Gastroesophageal sphincter (tissue), 3 donors: ENCODE data around the gene SRCIN1.

ENCODE experiments used
- EP300 ChIP-seq: sonication (generic); formaldehyde crosslinking; IDR thresholded peaks from one replicate; pipeline ENCODE4 v1.6.1; 2017; ENCODE audit warnings: antibody characterized with exemption, mild to moderate bottlenecking
- POLR2A ChIP-seq, 2 donors: fragments of 450-650 bp; IDR thresholded peaks; one replicate each; pipeline ENCODE4 v1.6.1; 2017; ENCODE audit warnings: antibody characterized with exemption in 2 of 2, mild to moderate bottlenecking in 2 of 2, moderate library complexity in 1 of 2
- POLR2AphosphoS5 ChIP-seq: sonication (generic); formaldehyde crosslinking; IDR thresholded peaks from one replicate; pipeline ENCODE4 v1.6.1; 2017; ENCODE audit warnings: antibody characterized with exemption
- TF ChIP-seq, protein P1 (sequence below), 4 experiments: fragments of 200-600 bp in 2 of 4; fragments of 450-650 bp in 2 of 4; sonication (generic) in 1 of 4; IDR thresholded peaks; one replicate each; pipeline ENCODE4 v1.5.1; 2017 to 2019; ENCODE audit warnings: antibody characterized with exemption in 4 of 4, mild to moderate bottlenecking in 2 of 4, moderate library complexity in 2 of 4

DNA sequence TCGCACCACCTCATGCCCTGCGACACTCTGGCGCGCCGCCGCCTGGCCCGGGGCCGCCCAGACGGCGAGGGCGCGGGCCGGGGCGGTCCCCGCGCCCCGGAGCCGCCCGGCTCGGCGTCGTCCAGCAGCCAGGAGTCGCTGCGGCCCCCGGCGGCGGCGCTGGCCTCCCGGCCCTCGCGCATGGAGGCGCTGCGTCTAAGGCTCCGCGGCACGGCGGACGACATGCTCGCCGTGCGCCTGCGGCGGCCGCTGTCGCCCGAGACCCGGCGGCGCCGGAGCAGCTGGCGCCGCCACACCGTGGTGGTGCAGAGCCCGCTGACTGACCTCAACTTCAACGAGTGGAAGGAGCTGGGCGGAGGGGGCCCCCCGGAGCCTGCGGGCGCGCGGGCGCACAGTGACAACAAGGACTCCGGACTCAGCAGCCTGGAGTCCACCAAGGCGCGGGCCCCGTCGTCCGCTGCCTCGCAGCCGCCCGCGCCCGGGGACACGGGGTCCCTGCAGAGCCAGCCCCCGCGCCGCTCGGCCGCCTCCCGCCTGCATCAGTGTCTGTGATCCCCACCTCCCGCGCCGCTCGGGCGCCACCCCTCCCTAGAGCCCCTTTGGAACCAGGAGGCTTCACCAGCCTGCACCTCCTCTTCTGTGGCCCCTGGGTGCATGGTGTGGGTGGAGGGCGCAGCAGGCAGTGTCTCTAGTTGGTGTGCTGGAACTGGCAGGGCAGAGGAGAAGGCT is 95.2 kb downstream of the SRCIN1 start:
- TF ChIP-seq POLR2AphosphoS5 (no peak), POLR2A (IDR thresholded peaks at IDR 0.05) (no peak), EP300 (no peak)
- TF ChIP-seq, protein P1, sequence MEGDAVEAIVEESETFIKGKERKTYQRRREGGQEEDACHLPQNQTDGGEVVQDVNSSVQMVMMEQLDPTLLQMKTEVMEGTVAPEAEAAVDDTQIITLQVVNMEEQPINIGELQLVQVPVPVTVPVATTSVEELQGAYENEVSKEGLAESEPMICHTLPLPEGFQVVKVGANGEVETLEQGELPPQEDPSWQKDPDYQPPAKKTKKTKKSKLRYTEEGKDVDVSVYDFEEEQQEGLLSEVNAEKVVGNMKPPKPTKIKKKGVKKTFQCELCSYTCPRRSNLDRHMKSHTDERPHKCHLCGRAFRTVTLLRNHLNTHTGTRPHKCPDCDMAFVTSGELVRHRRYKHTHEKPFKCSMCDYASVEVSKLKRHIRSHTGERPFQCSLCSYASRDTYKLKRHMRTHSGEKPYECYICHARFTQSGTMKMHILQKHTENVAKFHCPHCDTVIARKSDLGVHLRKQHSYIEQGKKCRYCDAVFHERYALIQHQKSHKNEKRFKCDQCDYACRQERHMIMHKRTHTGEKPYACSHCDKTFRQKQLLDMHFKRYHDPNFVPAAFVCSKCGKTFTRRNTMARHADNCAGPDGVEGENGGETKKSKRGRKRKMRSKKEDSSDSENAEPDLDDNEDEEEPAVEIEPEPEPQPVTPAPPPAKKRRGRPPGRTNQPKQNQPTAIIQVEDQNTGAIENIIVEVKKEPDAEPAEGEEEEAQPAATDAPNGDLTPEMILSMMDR (IDR thresholded peaks at IDR 0.05), result peak in 1 of 4 experiments; percentile 33
